CD4-positive, alpha-beta T cell treated with Interleukin-4 for 4 hours (primary cell): ENCODE data around the gene PGGT1B.
"Not testable (repeated sequence)": the region's sequence is repeated elsewhere in the genome, so short reads cannot be mapped to it uniquely, and the experiment has no call there.

ENCODE experiments used
- DNase-seq: peaks from one replicate; pipeline ENCODE4 v3.0.0-alpha.2; 2020

Gene PGGT1B

GRCh38 chr5:115249379-115249778, 13.3 kb downstream of the PGGT1B start:
- DNase-seq = not testable (repeated sequence)

- DNase-seq = peak; percentile 43
Measured at GRCh38 chr5:115246361-115246991, 16.2 kb downstream of the PGGT1B start.

- DNase-seq = no peak
Measured at GRCh38 chr5:115243412-115243811, 19.3 kb downstream of the PGGT1B start.

GRCh38 chr5:115241881-115242642, 20.6 kb downstream of the PGGT1B start:
- DNase-seq = no peak

- no peak for DNase-seq
Measured at GRCh38 chr5:115237066-115237465, 25.6 kb downstream of the PGGT1B start.

- DNase-seq = no peak
Measured at GRCh38 chr5:115236599-115236998, 26.1 kb downstream of the PGGT1B start.

GRCh38 chr5:115231598-115231997, 31.1 kb downstream of the PGGT1B start:
- DNase-seq = no peak

- DNase-seq = no peak
Measured at GRCh38 chr5:115229606-115230005, 33.1 kb downstream of the PGGT1B start.

- no peak for DNase-seq
Measured at GRCh38 chr5:115227281-115227680, 35.4 kb downstream of the PGGT1B start.

GRCh38 chr5:115214541-115214940, 48.1 kb downstream of the PGGT1B start:
- no peak for DNase-seq

- peak; percentile 51 for DNase-seq
Measured at GRCh38 chr5:115209279-115209678, 53.4 kb downstream of the PGGT1B start.

GRCh38 chr5:115202952-115203351, 59.7 kb downstream of the PGGT1B start:
- no peak for DNase-seq

- no peak for DNase-seq
Measured at GRCh38 chr5:115196161-115196560, 66.5 kb downstream of the PGGT1B start.

- no peak for DNase-seq
Measured at GRCh38 chr5:115194676-115195075, 68.0 kb downstream of the PGGT1B start.

GRCh38 chr5:115193295-115193694, 69.4 kb downstream of the PGGT1B start:
- no peak for DNase-seq

- no peak for DNase-seq
Measured at GRCh38 chr5:115192098-115192497, 70.6 kb downstream of the PGGT1B start.

GRCh38 chr5:115191474-115192031, 71.1 kb downstream of the PGGT1B start:
- DNase-seq = no peak

- no peak for DNase-seq
Measured at GRCh38 chr5:115190388-115190787, 72.3 kb downstream of the PGGT1B start.

- DNase-seq = no peak
Measured at GRCh38 chr5:115189866-115190265, 72.8 kb downstream of the PGGT1B start.

- DNase-seq = no peak
Measured at GRCh38 chr5:115186794-115187193, 75.9 kb downstream of the PGGT1B start.

- no peak for DNase-seq
Measured at GRCh38 chr5:115184770-115185169, 77.9 kb downstream of the PGGT1B start.

GRCh38 chr5:115181757-115182156, 80.9 kb downstream of the PGGT1B start:
- DNase-seq = no peak

- peak; percentile 10 for DNase-seq
Measured at GRCh38 chr5:115180165-115180709, 82.4 kb downstream of the PGGT1B start.
